K562 (cell line): ENCODE results near the gene C7. TPM values are rescaled to one million over a fixed set of nuclear protein-coding genes. Genes with fewer than 3 reads are reported as not detected.
A peak's percentile ranks its signal among the peaks of the same experiment; 100 is the strongest.

Source experiments
- ARID1B ChIP-seq: fragments of 450-650 bp; IDR thresholded peaks from 2 replicates; pipeline ENCODE4 v1.6.1; 2016; ENCODE audit warnings: antibody characterized with exemption, mild to moderate bottlenecking, inconsistent platforms
- C11orf30 ChIP-seq: fragments of 450-650 bp; IDR thresholded peaks from 2 replicates; pipeline ENCODE4 v1.6.1; 2016; ENCODE audit warnings: low read depth, mild to moderate bottlenecking
- DDX20 ChIP-seq: fragments of 450-650 bp; IDR thresholded peaks from 2 replicates; pipeline ENCODE4 v1.6.1; 2016; ENCODE audit warnings: missing genetic modification characterization, low read depth, mild to moderate bottlenecking, missing compliant biosample characterization, moderate library complexity
- ETV1 ChIP-seq: fragments of 450-650 bp; conservative IDR thresholded peaks from 2 replicates; pipeline ENCODE4 v1.6.1; 2016; ENCODE audit warnings: missing genetic modification characterization, control low read depth, low read depth, missing compliant biosample characterization
- FOXJ3 ChIP-seq: sonication (generic); formaldehyde crosslinking; IDR thresholded peaks from 2 replicates; pipeline ENCODE4 v1.4.0; 2020; ENCODE audit warnings: mild to moderate bottlenecking, missing genetic modification reagents
- FOXK1 ChIP-seq: sonication (generic); formaldehyde crosslinking; IDR thresholded peaks from 2 replicates; pipeline ENCODE4 v1.8.0; 2022; ENCODE audit warnings: missing genetic modification reagents, mild to moderate bottlenecking, borderline replicate concordance
- HOXB6 ChIP-seq: fragments of 250-450 bp; sonication (Bioruptor Pico); IDR thresholded peaks from 2 replicates; pipeline ENCODE4 v1.5.1; 2022; ENCODE audit warnings: mild to moderate bottlenecking, borderline replicate concordance
- KLF10 ChIP-seq: fragments of 250-450 bp; sonication (Bioruptor Pico); IDR thresholded peaks from 2 replicates; pipeline ENCODE4 v1.6.1; 2021; ENCODE audit warnings: matching md5 sums
- MAFG ChIP-seq: fragments of 450-650 bp; conservative IDR thresholded peaks from 2 replicates; pipeline ENCODE4 v1.6.1; 2016; ENCODE audit warnings: missing genetic modification characterization, missing compliant biosample characterization
- MAFK ChIP-seq: IDR thresholded peaks from 2 replicates; pipeline ENCODE4 v1.6.1; 2011; ENCODE audit warnings: low read length, improper control_type of control experiment
- PML ChIP-seq: IDR thresholded peaks from 2 replicates; pipeline ENCODE4 v1.6.1; 2012; ENCODE audit warnings: low read length, inconsistent platforms
- SMARCA4 ChIP-seq: fragments of 450-650 bp; IDR thresholded peaks from 2 replicates; pipeline ENCODE4 v1.6.1; 2016
- SNRNP70 ChIP-seq: fragments of 200-400 bp; formaldehyde crosslinking; optimal IDR thresholded peaks from 2 replicates; pipeline ENCODE3; 2017; ENCODE audit warnings: low read depth, low read length
- ZFP36 ChIP-seq: fragments of 150-350 bp; IDR thresholded peaks from 2 replicates; pipeline ENCODE4 v1.6.1; 2018; ENCODE audit warnings: low read length, low read depth; ENCODE audit not compliant: partially characterized antibody
- ZFPM2 ChIP-seq: fragments of 250-450 bp; sonication (Bioruptor Pico); IDR thresholded peaks from 2 replicates; pipeline ENCODE4 v1.5.1; 2022; ENCODE audit warnings: mild to moderate bottlenecking
- ZNF212 ChIP-seq: fragments of 450-650 bp; formaldehyde crosslinking; IDR thresholded peaks from 2 replicates; pipeline ENCODE4 v1.4.0; 2020; ENCODE audit warnings: mild to moderate bottlenecking
- ZNF224 ChIP-seq: sonication (generic); formaldehyde crosslinking; IDR thresholded peaks from 2 replicates; pipeline ENCODE4 v1.8.0; 2022; ENCODE audit warnings: mild to moderate bottlenecking, missing genetic modification reagents
- ZNF316 ChIP-seq: fragments of 450-650 bp; IDR thresholded peaks from 2 replicates; pipeline ENCODE4 v1.6.1; 2016
- ZSCAN29 ChIP-seq: fragments of 450-650 bp; IDR thresholded peaks from 2 replicates; pipeline ENCODE4 v1.6.1; 2017
- polyA plus RNA-seq, 8 experiments: library from polyadenylated mRNA; depleted of rRNA in 4 of 8; stranded (reverse) in 5 of 8; unstranded in 3 of 8; fragments of >200 nt; fragmentation: Nextera tagmentation in 2 of 8; fragmentation: Illumina TruSeq in 1 of 8; extraction: Ambion mirVana in 2 of 8; extraction: Trizol in 1 of 8; gene quantifications; 2 replicates each; pipeline versions ENCODE4 v1.2.1 to v1.2.3, GENCODE V29; 2011 to 2014; ENCODE audit warnings: inconsistent platforms in 1 of 8, missing spikeins in 1 of 8
- total RNA-seq, 7 experiments: library from RNA; depleted of rRNA in 6 of 7; stranded (reverse); fragments of >200 nt in 6 of 7; fragmentation: Illumina TruSeq in 2 of 7; extraction: Trizol in 2 of 7; gene quantifications; 2 replicates each; pipeline versions ENCODE4 v1.2.1 to v1.2.3, GENCODE V29; 2011 to 2021; ENCODE audit warnings: low replicate concordance in 1 of 7
- TF ChIP-seq, protein P1 (sequence below): fragments of 250-450 bp; sonication (Bioruptor Pico); IDR thresholded peaks from 2 replicates; pipeline ENCODE4 v1.5.1; 2021; ENCODE audit warnings: mild to moderate bottlenecking

Gene C7
- total and polyA plus RNA-seq, 9 of the 15 experiments (the other 6 are each of a cell fraction or from before 2014, with no cell fraction given) = 0.82 TPM; not detected in 8

DNA sequence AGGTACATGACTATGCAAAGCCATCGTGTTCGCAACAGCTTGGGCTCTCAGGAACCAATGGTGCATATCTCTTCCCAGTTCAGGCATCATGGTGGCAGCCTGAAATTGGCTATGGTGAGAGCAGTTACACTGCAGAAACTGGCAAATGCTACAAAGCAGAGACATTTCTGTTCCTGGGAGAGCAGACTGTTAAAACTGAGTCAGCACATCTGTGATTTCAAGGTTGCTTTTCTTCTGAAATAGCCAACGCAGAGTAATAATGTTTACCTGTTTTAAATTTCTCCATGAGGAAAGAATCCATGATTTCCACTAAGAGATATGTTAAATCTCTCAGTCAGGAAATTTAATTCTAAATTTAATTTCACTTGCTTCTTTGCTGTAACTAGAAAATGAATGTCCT is 47.8 kb downstream of the C7 start (continued):
- TF ChIP-seq ZFP36 (no peak), ZNF316 (peak; percentile 78), KLF10 (no peak), ETV1 (tag) (no peak), MAFG (tag) (peak; percentile 26; the same call in 1 of the 2 replicates), SNRNP70 (no peak), PML (no peak), ZSCAN29 (no peak), ZNF212 (CRISPR knock-in tag) (no peak), ARID1B (no peak), FOXK1 (CRISPR knock-in tag) (no peak), ZFPM2 (CRISPR knock-in tag) (no peak), HOXB6 (CRISPR knock-in tag) (no peak), DDX20 (no peak), SMARCA4 (no peak), MAFK (peak; percentile 30; the same call in 1 of the 2 replicates), FOXJ3 (no peak), ZNF224 (CRISPR knock-in tag) (no peak), C11orf30 (peak; percentile 33; the same call in 1 of the 2 replicates)
- TF ChIP-seq, protein P1, sequence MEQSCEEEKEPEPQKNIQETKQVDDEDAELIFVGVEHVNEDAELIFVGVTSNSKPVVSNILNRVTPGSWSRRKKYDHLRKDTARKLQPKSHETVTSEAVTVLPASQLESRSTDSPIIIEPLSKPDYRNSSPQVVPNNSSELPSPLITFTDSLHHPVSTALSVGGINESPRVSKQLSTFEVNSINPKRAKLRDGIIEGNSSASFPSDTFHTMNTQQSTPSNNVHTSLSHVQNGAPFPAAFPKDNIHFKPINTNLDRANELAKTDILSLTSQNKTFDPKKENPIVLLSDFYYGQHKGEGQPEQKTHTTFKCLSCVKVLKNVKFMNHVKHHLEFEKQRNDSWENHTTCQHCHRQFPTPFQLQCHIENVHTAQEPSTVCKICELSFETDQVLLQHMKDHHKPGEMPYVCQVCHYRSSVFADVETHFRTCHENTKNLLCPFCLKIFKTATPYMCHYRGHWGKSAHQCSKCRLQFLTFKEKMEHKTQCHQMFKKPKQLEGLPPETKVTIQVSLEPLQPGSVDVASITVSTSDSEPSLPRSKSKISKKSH (CRISPR knock-in tag) = no peak
